ENCODE results near the gene RNF166.
"Not testable (repeated sequence)": the region's sequence is repeated elsewhere in the genome, so short reads cannot be mapped to it uniquely, and the experiment has no call there.

Gene RNF166

GRCh38 chr16:88669980-88670379 lies 36.2 kb downstream of the RNF166 start:
- DNase-seq: no peak

- DNase-seq: not testable (repeated sequence)
Observed at GRCh38 chr16:88669493-88669892, 36.7 kb downstream of the RNF166 start.

GRCh38 chr16:88667461-88667860 lies 38.7 kb downstream of the RNF166 start:
- no peak for DNase-seq

DNA sequence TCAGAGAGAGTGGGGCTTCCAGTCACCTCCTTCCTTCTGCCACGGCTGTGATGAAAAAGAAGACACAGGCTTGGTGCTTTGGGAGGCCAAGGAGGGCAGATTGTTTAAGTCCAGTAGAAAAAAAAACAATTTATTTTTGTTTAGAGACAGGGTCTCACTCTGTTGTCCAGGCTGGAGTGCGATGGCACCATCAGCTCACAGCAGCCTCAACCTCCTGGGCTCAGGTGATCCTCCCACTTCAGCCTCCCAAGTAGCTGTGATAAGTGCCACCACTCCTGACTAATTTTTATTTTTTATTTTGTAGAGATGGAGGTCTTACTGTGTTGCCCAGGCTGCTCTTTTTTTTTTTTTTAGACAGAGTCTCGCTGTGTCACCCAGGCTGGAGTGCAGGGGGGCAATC lies 40.6 kb downstream of the RNF166 start:
- DNase-seq: no peak

DNA sequence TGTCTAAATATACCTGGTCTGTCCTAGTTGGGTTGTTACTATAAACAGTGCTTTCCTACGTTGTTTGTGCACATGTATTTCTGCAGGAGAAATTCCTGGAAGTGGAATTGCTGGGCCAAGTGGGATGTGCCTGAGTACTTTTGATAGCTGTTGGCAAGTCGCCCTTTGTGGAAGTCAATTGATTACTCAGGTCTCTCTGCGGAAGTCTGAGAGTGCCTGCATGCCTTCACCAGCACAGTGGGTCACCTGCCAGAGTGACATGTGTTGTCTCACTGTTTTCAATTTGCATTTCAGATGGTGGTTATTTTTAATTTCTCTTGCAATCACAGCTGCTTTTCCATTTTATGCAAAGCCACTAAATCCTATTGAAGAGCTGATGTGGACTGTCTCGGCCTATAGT lies 41.1 kb downstream of the RNF166 start:
- DNase-seq: no peak

DNA sequence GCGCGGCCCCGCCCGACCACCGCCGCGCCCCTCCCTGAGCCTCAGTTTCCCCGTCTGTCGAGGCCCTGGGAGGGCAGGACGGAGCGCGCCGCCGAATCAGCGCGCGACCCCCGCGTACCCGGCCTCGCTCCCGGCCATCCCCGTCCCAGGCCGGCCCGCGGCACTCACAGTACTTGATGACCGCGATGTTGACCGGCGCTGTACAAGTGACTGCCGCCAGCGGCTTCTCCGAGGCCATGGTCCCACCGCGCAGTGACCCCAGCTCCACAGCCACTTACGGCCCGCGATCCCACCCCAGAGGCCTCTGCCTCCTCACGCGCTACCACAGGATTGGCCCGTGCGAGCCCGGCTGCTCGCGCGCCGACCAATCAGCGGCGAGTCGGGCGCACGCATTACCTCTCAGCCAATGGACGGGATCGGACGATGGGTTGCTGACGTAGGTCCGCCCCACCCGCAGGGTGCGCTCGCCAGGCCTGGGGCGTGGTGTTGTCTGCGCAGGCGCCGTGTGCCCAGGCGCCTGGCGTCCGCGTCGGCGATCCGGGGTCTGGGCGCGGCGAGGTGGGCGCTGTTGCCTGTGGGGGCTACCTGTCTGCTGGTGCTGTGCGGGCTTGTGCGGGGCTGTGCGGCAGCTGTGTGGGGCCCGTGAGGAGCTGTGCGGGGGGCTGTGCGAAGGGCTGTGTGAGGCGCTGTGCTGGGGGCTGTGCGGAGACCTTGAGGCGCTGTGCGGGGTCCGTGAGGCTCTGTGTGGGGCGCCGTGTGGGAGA lies 43.2 kb downstream of the RNF166 start, which contains the start of gene MVD:
TSS of gene MVD (minus strand) at position 249 of the 764 bp plus-strand sequence. CDS start at position 238, 11 bp downstream.
- DNase-seq: peak; percentile 90

DNA sequence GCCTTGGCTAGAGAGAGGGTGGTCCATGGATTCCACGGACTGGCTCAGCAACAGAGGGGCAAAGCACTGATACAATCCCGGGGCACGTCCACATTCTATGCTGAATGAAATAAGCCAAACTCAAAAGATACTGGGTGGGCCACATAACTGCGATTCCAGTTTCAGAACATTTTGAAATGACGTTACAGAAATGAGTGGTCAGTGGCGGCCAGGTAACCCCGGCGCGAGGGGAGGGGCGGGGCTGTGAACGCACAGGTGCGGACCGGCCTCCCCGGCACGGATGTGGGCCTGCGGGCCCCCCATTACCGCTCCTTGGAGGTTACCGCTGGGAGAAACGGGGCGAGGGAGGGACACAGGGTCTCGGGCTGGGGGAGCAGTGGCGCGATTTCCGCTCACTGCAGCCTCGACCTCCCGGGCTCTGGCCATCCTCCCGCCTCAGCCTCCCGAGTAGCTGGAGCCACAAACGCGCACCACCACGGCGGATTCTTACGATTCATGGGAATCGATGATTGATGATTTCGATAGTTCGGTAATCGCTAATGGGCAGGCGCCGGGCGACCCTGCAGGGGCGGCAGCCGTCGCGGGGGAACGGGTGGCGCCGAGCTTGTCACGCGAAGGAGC lies 43.9 kb downstream of the RNF166 start:
- DNase-seq: no peak

GRCh38 chr16:88661468-88661867 lies 44.7 kb downstream of the RNF166 start:
- DNase-seq: no peak

- no peak for DNase-seq
Observed at GRCh38 chr16:88659160-88659559, 47.0 kb downstream of the RNF166 start.

DNA sequence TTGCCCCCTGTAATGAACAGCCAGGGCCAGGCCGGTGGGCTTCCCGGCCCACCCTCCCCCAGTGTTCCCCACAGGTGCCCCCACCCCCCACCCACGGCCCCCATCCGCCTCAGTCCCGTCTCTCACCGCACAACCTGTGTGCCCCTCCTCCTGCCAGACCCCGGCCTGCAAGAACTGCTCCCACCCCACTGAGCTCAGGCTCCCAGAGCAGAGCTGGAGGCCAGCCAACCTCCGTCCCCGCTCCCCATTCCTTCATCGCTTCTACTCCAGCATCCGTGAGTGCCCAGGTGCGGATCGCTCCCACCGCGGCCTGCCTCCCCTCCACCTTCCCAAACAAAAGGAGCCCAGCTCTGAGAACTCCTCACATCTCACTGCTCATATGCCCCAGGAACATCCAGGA lies 47.5 kb downstream of the RNF166 start:
- DNase-seq: no peak

- DNase-seq: no peak
Observed at GRCh38 chr16:88657371-88657770, 48.8 kb downstream of the RNF166 start.

DNA sequence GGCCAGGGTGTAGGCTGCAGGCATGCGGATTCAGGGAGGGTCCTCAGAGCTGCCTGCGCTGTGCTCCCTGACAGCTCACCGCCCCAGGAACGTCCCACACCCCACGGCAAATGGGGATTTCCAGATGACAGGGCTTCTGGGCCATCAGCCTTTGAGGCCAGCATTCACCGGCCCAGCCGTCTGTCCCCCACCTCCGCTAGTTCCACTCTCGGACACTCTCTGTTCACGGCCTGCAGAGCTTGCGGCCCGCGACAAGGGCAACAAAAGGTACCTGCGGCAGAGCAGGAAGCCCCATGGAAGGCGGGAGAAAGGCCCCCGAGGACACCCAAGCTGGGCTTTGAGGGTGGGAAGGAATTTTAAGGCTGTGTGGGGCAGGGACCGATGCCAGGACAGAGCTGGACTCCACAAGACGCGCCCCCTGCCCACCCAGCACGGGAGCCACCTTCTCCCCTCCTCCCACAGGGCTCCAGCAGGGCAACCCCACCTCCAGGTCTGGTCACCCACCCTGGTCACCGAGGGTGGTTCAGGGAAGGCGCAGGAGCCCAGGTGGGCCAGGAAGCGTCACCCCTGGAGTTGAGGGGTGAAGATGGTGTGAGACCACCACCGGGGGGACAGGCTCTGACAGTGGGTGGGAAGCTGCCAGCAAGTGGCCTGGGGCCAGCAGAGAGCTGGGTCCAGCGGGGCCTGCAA lies 49.8 kb downstream of the RNF166 start:
- DNase-seq: no peak

GRCh38 chr16:88655733-88656281 lies 50.4 kb downstream of the RNF166 start:
- no peak for DNase-seq

DNA sequence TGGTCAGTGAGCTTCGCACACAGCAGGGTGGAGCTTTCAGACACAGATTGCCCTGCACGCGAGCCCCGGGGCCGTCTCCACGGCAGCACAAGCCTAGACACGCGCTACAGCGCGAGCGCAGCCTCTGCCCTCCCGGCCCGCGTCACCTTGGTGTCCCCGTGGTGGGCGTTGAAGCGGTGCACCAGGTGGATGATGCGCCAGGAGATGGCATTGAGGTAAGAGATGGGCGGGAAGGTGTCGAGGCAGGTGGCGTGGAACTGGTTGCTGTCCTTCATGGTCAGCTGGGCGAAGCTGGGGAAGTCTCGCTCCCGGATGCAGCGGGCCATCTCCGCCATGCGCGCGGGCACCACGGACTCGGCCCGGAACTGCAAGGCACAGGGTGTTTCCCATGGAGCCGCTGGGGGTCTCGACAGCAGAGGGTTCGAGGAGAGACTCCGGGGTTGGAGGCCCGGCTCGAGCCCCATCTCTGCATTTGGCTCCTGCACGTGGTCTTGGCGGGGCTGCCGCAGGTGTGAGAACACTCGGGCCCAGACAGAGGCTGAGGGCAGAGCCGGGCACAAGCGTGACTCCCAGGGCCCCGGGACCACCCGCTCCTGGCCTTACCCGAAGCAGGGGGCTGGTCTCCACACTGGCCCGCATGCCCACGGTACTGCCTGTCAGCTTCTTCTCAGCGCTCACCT lies 51.0 kb downstream of the RNF166 start:
- DNase-seq: no peak

DNA sequence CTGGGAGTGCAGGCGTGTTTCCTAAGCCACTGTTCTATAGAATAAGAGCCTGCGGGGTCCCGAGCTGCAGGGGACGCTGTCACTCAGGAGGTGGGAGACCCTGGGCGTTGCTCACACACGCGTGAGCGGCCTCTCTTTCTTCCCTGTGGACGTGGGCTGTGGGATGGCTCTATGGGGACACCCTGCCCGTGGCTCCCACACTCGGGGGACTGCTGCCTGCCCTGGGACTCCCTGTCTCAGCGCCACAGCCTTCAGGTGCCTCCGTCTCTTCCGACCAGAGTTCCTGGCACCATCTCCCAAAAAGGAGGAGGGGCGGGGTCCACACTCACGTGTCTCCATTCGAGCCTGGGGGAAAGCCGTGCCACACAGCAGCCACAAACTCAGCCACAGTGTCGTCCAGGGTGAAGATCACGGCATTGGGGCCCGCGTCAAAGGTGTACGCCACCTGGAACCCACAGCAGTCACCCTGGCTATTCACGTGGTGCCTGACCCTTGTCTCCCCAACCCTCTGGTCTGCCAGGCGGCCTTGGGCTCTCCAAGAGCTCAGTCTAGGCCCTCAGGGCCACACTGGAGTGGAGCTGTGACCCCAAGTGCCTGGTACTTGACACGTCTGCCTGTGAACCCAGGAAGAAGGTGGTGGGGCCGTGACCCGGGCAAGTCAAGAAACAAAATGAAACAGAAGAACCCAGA lies 51.7 kb downstream of the RNF166 start:
- no peak for DNase-seq

DNA sequence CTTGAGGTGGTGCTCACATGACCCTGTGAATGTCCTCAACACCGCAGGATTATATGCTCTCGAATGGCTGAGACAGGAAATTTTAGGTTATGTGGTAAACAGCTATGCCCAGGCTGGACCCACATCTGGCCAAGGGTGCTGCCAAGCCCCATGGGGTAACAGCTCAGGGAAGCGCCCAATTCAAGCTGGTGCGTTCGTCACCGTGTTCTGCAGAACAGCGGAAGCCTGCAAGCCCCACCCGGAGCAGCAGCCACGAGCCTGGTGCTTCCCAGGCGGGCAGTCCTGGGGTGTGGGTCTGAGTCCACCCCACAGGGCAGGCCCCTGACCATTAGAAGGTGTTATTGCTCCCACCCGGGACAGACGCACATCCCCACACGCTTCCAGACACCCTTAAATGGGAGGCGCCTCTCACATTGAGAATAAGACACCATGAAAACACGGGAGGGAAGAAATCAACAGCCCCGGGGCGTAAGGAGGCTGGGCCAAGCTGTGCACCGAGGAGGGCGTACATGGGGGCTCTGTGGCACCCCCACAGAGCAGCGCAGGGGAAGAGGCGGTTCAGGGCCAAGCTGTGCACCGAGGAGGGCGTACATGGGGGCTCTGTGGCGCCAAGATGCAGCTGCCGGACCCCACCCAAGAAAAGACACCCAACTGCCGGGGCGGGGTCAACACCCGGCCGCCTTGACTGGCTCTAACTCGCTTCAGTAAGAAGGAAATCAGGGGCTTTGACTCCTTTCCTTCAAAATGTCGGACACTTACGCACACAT lies 52.4 kb downstream of the RNF166 start:
- no peak for DNase-seq

DNA sequence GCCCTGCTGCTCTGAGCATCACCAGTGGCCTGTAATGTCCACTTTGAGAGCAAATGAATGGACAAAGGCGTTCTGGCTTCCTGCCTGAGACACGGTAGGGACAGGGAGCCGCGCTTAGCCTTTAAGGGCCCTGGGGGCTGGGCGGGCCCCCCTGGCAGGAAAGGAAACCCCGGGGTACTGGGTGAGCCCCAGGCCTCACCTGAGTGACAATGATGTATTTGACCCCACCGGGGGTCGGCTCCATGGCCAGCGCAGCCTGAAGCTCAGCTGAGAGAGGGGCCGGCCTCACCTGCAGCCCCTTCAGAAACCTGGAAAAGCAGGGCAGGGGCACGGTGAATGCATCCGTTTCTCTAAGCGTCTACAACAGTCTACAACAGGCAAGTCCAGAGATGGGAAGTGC lies 53.1 kb downstream of the RNF166 start:
- DNase-seq: no peak

- no peak for DNase-seq
Observed at GRCh38 chr16:88652762-88653063, 53.5 kb downstream of the RNF166 start.

DNA sequence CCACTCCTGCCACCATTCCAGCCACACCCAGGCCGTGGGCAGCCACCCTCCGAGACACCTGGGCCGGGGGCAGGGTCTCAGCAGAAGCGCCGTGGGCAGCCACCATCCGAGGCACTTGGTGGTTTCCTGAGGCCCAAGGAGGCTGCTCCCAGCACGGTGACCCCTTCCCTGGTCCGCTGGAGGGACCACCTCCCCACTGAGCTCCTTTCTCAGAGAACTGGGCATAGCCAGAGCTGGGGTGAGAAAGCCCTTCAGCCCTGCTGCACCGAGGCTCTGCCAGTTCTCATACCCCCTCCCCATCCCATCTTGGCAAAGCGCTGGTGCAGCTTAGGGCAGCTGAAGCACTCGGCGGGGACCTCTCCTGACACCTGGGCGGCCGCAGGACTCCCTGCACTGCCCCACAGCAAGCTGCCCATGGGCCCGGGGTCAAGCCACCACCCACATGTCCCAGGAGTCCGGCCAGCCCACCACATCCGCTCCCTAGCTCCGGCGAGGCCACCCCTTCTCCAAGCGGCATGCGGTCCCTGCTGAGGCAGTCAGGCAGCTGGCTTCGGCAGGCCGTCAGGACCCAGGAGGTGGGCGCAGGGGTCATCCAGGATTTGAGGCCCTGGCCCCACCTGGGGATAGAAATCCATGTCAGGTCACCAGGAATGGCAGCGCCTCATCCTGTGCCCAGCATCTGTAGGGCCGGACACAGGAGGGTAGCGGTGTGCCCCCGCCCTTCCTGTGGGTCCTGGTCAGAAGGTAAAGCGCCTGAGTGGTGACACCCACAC lies 54.0 kb downstream of the RNF166 start:
- DNase-seq: no peak

DNA sequence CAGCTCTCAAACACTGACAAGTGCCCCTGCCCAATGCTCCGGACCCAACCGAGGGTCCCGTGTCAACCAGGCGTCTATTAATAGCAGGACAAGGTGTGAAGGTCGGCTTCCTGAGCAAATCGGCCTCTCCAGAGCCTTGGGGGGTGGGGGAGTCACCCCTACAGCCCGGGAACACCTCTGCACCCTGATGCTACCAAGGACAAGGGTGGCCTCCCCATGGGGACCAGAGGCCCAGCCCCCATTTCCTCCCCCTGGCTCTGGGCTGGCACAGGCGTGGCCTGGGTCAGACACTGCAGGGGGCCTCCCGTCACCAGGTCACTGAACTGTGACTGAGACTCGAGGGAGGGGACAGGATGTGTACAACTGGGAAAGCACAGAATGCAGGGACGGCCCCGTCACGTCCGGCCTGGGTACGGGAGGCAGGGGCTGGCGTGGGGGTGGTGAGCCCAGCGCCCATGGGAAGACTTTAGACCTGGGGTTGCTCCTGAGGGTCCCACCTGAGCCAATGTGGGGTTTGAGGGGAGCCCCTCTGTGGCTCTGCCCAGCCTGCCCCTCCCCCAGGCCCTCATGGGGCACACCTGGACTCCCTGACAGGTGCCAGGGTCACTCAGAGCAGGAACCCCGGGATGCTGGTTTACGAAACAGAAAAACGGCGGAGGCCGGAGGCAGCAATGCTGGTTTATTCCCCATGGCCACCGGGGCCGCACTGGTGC lies 54.8 kb downstream of the RNF166 start:
- DNase-seq: no peak
